Lung (tissue), 12 donors: ENCODE measurements around the gene BBS9. TPM values are rescaled to one million over a fixed set of nuclear protein-coding genes. Genes with fewer than 3 reads are reported as not detected.
A peak's percentile ranks its signal among the peaks of the same experiment; 100 is the strongest.

ENCODE experiments used
- ATAC-seq: fragments of 200-7000 bp; cut with Tn5 transposase; one replicate; pipeline ENCODE4 v1.9.1; 2020; ENCODE audit warnings: moderate number of reproducible peaks; ENCODE audit not compliant: insufficient read depth, low FRiP score
- DNase-seq, 3 donors: peaks; one replicate each; pipeline ENCODE4 v3.0.0-alpha.2; 2013 to 2017
- H3K27ac ChIP-seq, 2 donors: one replicate each; pipeline ENCODE4 v1.5.1; 2013; ENCODE audit warnings: mild to moderate bottlenecking in 2 of 2, moderate library complexity in 2 of 2, control low read depth in 1 of 2, inconsistent platforms in 1 of 2, low read depth in 1 of 2, low read length in 1 of 2
- H3K27me3 ChIP-seq, 3 donors: one replicate each; pipeline ENCODE4 v1.5.1; 2013; ENCODE audit warnings: low read length in 2 of 3; ENCODE audit not compliant: control insufficient read depth in 3 of 3, insufficient read depth in 3 of 3
- H3K36me3 ChIP-seq, 4 donors: one replicate each; pipeline ENCODE4 v1.5.1; 2013; ENCODE audit warnings: low read length in 4 of 4, mild to moderate bottlenecking in 1 of 4, moderate library complexity in 1 of 4; ENCODE audit not compliant: control insufficient read depth in 4 of 4, insufficient read depth in 4 of 4
- H3K4me1 ChIP-seq, 5 donors: one replicate each; pipeline ENCODE4 v1.5.1; 2013; ENCODE audit warnings: low read length in 5 of 5, mild to moderate bottlenecking in 2 of 5, moderate library complexity in 1 of 5; ENCODE audit not compliant: control insufficient read depth in 5 of 5, insufficient read depth in 5 of 5
- H3K4me3 ChIP-seq: one replicate; pipeline ENCODE4 v1.5.1; 2013; ENCODE audit warnings: mild to moderate bottlenecking, control low read depth, moderate library complexity
- H3K9ac ChIP-seq, 2 donors: one replicate each; pipeline ENCODE4 v1.5.1; 2013; ENCODE audit warnings: low read length in 2 of 2, control low read depth in 1 of 2; ENCODE audit not compliant: insufficient read depth in 1 of 2
- H3K9me3 ChIP-seq, 4 donors: one replicate each; pipeline ENCODE4 v1.5.1; 2013; ENCODE audit warnings: low read length in 3 of 4, mild to moderate bottlenecking in 1 of 4, moderate library complexity in 1 of 4; ENCODE audit not compliant: control insufficient read depth in 4 of 4, insufficient read depth in 3 of 4
- CTCF ChIP-seq: IDR thresholded peaks from 2 replicates; pipeline ENCODE4 v1.5.1; 2012; ENCODE audit warnings: mild to moderate bottlenecking; ENCODE audit errors: control extremely low read depth, extremely low read depth
- WGBS, 2 donors: extraction: QIAGEN DNeasy Blood & Tissue Kit; methylation state at CpG; one replicate each; pipeline ENCODE4 v1.1.7; 2013; 5-methylcytosine and 5-hydroxymethylcytosine counted together
- polyA plus RNA-seq, 2 donors: library from polyadenylated mRNA; stranded (reverse); fragments of 200-250 nt; gene quantifications; one replicate each; pipeline ENCODE4 v1.2.1, GENCODE V29; 2013
- total RNA-seq, 2 donors: library from RNA; depleted of rRNA in 1 of 2; stranded (reverse); fragments of >200 nt in 1 of 2; gene quantifications; one replicate each; pipeline ENCODE4 v1.2.1, GENCODE V29; 2014 to 2021
- donor health status: control.
- donor health status: control.
- donor health status: Bipolar disorder and iron deficiency.
- donor health status: healthy.
- donor health status: DM: yes; HTN: yes; CAD: no.

BBS9 gene
- total and polyA plus RNA-seq, 4 donors = 3.5 to 65.0 (median 15.2) TPM

GRCh38 chr7:33643530-33643929, 514.2 kb downstream of the BBS9 start:
- no peak for ATAC-seq
- no peak for TF ChIP-seq CTCF
- WGBS, 2 donors = 79 to 81% methylated on average over 2 of the region's 2 CpGs

GRCh38 chr7:33644489-33644888, 515.1 kb downstream of the BBS9 start:
- no peak for TF ChIP-seq CTCF
- DNase-seq (no peak), ATAC-seq (no peak)
- H3K27me3 ChIP-seq = no peaks in the 10 kb centered on the region
- no peak overlapping the region for H3K27ac ChIP-seq
- peaks cover 0 to 35% (median 7%) of the 10 kb centered on the region in 5 donors for H3K4me1 ChIP-seq
- H3K9me3 ChIP-seq = peaks cover 0 to 4% (median under 1%) of the 10 kb centered on the region in 4 donors
- H3K4me3 ChIP-seq = no peak overlapping the region
- H3K9ac ChIP-seq = no peak overlapping the region
- no peaks in the 10 kb centered on the region for H3K36me3 ChIP-seq

More at GRCh38 chr7:33643530-33643929, 514.2 kb downstream of the BBS9 start:
- Histone ChIP-seq H3K36me3 (no peaks in the 10 kb centered on the region), H3K27me3 (no peaks in the 10 kb centered on the region), H3K9me3 (peaks cover 0 to 4% (median under 1%) of the 10 kb centered on the region in 4 donors), H3K9ac (no peak overlapping the region), H3K4me1 (peaks cover 0 to 44% (median 7%) of the 10 kb centered on the region in 5 donors), H3K27ac (no peak overlapping the region), H3K4me3 (no peak overlapping the region)
- no peak for DNase-seq

GRCh38 chr7:33645104-33645503, 515.7 kb downstream of the BBS9 start:
- Histone ChIP-seq H3K36me3 (peaks cover 0 to 2% (median 0%) of the 10 kb centered on the region in 4 donors), H3K9ac (no peak overlapping the region), H3K27ac (no peak overlapping the region), H3K4me1 (peaks cover 0 to 28% (median 7%) of the 10 kb centered on the region in 5 donors), H3K9me3 (peaks cover 0 to 4% (median under 1%) of the 10 kb centered on the region in 4 donors), H3K27me3 (no peaks in the 10 kb centered on the region), H3K4me3 (no peak overlapping the region)
- ATAC-seq = no peak
- 84 to 93% methylated on average over 2 of the region's 2 CpGs for WGBS, 2 donors
- DNase-seq = peak in 2 of 3 donors; percentile 35 to 47
- TF ChIP-seq CTCF = no peak

GRCh38 chr7:33646166-33646565, 516.8 kb downstream of the BBS9 start:
- Histone ChIP-seq H3K4me1 (peaks cover 0 to 23% (median 5%) of the 10 kb centered on the region in 5 donors), H3K4me3 (no peak overlapping the region), H3K9ac (no peak overlapping the region), H3K9me3 (peaks cover 0 to 4% (median under 1%) of the 10 kb centered on the region in 4 donors), H3K36me3 (peaks cover 0 to 2% (median 0%) of the 10 kb centered on the region in 4 donors), H3K27me3 (no peaks in the 10 kb centered on the region), H3K27ac (no peak overlapping the region)
- WGBS, 2 donors = 85 to 89% methylated on average over 3 of the region's 3 CpGs
- DNase-seq = peak in 2 of 3 donors; percentile 32 to 40
- ATAC-seq = no peak
- TF ChIP-seq CTCF = no peak
